ENCODE data around the gene SRGAP3.

GRCh38 chr3:9270704-9271103 lies 21.3 kb upstream of the SRGAP3 start:
- TF ChIP-seq CTCF (IDR thresholded peaks at IDR 0.05) (no peak), POLR2A (IDR thresholded peaks at IDR 0.05) (no peak)

Measured in body of pancreas (tissue), 4 donors.